ENCODE results near the gene ECE1.

Gene ECE1

DNA sequence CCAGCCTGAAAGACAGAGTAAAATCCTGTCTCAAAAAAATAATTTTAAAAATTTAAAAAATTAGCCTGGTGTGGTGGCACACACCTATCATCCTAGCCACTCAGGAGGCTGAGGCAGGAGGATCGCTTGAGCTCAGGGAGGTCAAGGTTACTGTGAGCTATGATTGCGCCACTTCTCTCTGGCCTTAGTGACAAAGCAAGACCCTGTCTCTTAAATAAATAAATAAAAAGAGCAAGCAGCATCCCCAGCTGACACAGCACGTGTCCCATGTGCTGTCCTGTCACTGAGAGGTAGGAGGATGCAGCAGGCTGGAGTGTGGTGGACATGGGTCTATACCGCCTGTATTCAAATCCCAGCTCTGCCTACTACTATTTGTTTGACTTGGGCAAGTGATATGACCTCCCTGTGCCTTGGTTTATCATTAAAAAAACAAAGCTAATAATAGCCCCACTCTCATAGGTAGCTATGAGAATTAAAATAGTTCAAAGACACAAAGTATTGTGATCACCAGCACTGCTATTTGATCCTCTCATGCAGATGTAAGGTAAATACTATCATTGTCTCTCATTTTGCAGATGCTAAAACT is 22.2 kb upstream of the ECE1 start:
- Histone ChIP-seq H3K27ac (ENCODE audit: low read depth, low read length) (no peak overlapping the region), H2BK120ac (ENCODE audit: insufficient read depth, low read length, poor library complexity) (no peak overlapping the region), H2BK12ac (ENCODE audit: low read length) (no peak overlapping the region), H4K12ac (ENCODE audit: low read depth, low read length) (no peak overlapping the region), H3K14ac (ENCODE audit: low read length) (no peak overlapping the region), H3K9me3 (ENCODE audit: insufficient read depth, low read depth, low read length) (no peaks in the 10 kb centered on the region), H3K4me3 (ENCODE audit: low read depth, low read length) (no peak overlapping the region), H3K36me3 (ENCODE audit: control insufficient read depth in 1 of 2, insufficient read depth in 2 of 2, low read length in 2 of 2) (no peaks in the 10 kb centered on the region), H3K79me1 (ENCODE audit: low read length) (no peaks in the 10 kb centered on the region), H2AK5ac (ENCODE audit: low read length) (no peak overlapping the region), H3K18ac (ENCODE audit: low read length) (no peak overlapping the region), H3K9ac (ENCODE audit: low read length) (no peak overlapping the region), H2AFZ (ENCODE audit: insufficient read depth, low read length, poor library complexity) (no peak overlapping the region), H3K4me1 (ENCODE audit: control insufficient read depth in 1 of 2, insufficient read depth in 2 of 2, low read length in 2 of 2) (peaks cover 20 to 25% of the 10 kb centered on the region in 2 experiments), H3K79me2 (ENCODE audit: control insufficient read depth, insufficient read depth, low read length, poor library complexity) (no peaks in the 10 kb centered on the region), H3K23ac (ENCODE audit: low read length) (no peak overlapping the region), H4K91ac (ENCODE audit: low read depth, low read length) (no peak overlapping the region), H3K27me3 (ENCODE audit: insufficient read depth, low read length) (no peaks in the 10 kb centered on the region), H3K4me2 (ENCODE audit: low read length) (no peak overlapping the region), H2BK5ac (ENCODE audit: low read depth, low read length, poor library complexity) (no peak overlapping the region), H4K8ac (ENCODE audit: low read depth, low read length) (no peak overlapping the region), H3K4ac (ENCODE audit: low read depth, low read length) (no peak overlapping the region)
- no peak for DNase-seq
- WGBS (ENCODE audit: extremely low coverage, insufficient coverage, insufficient read length): no CpG with 5 or more reads among the region's 4 CpGs

- H4K8ac ChIP-seq (ENCODE audit: low read depth, low read length): no peak overlapping the region
- H2BK5ac ChIP-seq (ENCODE audit: low read depth, low read length, poor library complexity): no peak overlapping the region
- H3K4me3 ChIP-seq (ENCODE audit: low read depth, low read length): no peak overlapping the region
- no peak overlapping the region for H4K91ac ChIP-seq (ENCODE audit: low read depth, low read length)
- no peak overlapping the region for H2BK12ac ChIP-seq (ENCODE audit: low read length)
- WGBS (ENCODE audit: extremely low coverage, insufficient coverage, insufficient read length): no CpG with 5 or more reads among the region's 6 CpGs
- H3K18ac ChIP-seq (ENCODE audit: low read length): no peak overlapping the region
- no peak overlapping the region for H3K9ac ChIP-seq (ENCODE audit: low read length)
- H3K9me3 ChIP-seq (ENCODE audit: insufficient read depth, low read depth, low read length): no peaks in the 10 kb centered on the region
- H3K27ac ChIP-seq (ENCODE audit: low read depth, low read length): no peak overlapping the region
- no peak overlapping the region for H2AK5ac ChIP-seq (ENCODE audit: low read length)
- H3K79me2 ChIP-seq (ENCODE audit: control insufficient read depth, insufficient read depth, low read length, poor library complexity): no peaks in the 10 kb centered on the region
- peaks cover 20 to 25% of the 10 kb centered on the region in 2 experiments for H3K4me1 ChIP-seq (ENCODE audit: control insufficient read depth in 1 of 2, insufficient read depth in 2 of 2, low read length in 2 of 2)
- DNase-seq: no peak
- H2BK120ac ChIP-seq (ENCODE audit: insufficient read depth, low read length, poor library complexity): no peak overlapping the region
- no peak overlapping the region for H3K23ac ChIP-seq (ENCODE audit: low read length)
- H3K36me3 ChIP-seq (ENCODE audit: control insufficient read depth in 1 of 2, insufficient read depth in 2 of 2, low read length in 2 of 2): no peaks in the 10 kb centered on the region
- no peak overlapping the region for H3K4me2 ChIP-seq (ENCODE audit: low read length)
- no peak overlapping the region for H2AFZ ChIP-seq (ENCODE audit: insufficient read depth, low read length, poor library complexity)
- H3K79me1 ChIP-seq (ENCODE audit: low read length): no peaks in the 10 kb centered on the region
- H3K14ac ChIP-seq (ENCODE audit: low read length): no peak overlapping the region
- H4K12ac ChIP-seq (ENCODE audit: low read depth, low read length): no peak overlapping the region
- no peak overlapping the region for H3K4ac ChIP-seq (ENCODE audit: low read depth, low read length)
- no peaks in the 10 kb centered on the region for H3K27me3 ChIP-seq (ENCODE audit: insufficient read depth, low read length)
Measured at GRCh38 chr1:21311016-21311415, 20.8 kb upstream of the ECE1 start.

DNA sequence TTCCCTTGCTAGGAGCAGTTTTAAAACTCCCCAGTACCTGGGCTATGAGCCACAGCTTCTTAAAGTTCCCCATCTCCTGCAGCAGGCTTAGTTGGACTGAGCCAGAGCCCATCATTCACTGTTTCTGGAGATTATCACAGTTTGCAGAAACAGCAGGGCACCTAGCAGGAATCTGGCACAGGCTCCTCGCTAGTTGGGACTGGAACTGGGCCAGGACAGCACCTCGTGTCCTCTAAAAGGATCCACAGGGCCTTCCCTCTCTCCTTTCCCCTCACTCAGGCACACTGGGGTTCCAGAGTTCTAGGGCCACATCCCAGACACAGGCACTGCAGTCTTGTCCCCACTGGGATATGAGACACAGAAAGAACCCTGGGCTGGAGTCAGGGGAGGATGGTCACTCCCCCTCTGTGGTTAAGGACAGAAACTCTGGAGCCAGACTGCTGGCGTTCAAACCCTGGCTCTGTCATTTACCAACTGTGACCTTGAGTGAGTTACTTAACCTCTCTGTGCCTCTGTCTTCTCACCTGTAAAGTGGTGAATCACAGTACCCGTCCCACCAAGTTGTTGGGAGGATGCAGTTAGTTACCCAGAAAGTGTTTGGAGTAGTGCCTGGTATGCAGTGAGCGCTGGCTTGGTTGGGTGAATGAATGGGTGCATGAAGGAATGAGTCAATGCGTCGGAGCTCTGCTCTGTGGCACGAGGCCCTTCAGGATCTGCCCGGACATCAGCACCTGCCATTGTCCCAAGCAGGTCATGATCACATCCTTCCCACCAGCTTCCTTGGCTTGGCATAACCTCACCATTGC is 18.8 kb upstream of the ECE1 start:
- Histone ChIP-seq H3K36me3 (ENCODE audit: control insufficient read depth in 1 of 2, insufficient read depth in 2 of 2, low read length in 2 of 2) (no peaks in the 10 kb centered on the region), H3K4me3 (ENCODE audit: low read depth, low read length) (no peak overlapping the region), H2AFZ (ENCODE audit: insufficient read depth, low read length, poor library complexity) (no peak overlapping the region), H3K23ac (ENCODE audit: low read length) (no peak overlapping the region), H3K27ac (ENCODE audit: low read depth, low read length) (no peak overlapping the region), H2BK120ac (ENCODE audit: insufficient read depth, low read length, poor library complexity) (no peak overlapping the region), H3K14ac (ENCODE audit: low read length) (no peak overlapping the region), H4K91ac (ENCODE audit: low read depth, low read length) (no peak overlapping the region), H3K18ac (ENCODE audit: low read length) (no peak overlapping the region), H4K12ac (ENCODE audit: low read depth, low read length) (no peak overlapping the region), H3K9me3 (ENCODE audit: insufficient read depth, low read depth, low read length) (no peaks in the 10 kb centered on the region), H2BK5ac (ENCODE audit: low read depth, low read length, poor library complexity) (no peak overlapping the region), H3K27me3 (ENCODE audit: insufficient read depth, low read length) (no peaks in the 10 kb centered on the region), H3K4ac (ENCODE audit: low read depth, low read length) (no peak overlapping the region), H2AK5ac (ENCODE audit: low read length) (no peak overlapping the region), H3K79me2 (ENCODE audit: control insufficient read depth, insufficient read depth, low read length, poor library complexity) (no peaks in the 10 kb centered on the region), H2BK12ac (ENCODE audit: low read length) (no peak overlapping the region), H3K4me1 (ENCODE audit: control insufficient read depth in 1 of 2, insufficient read depth in 2 of 2, low read length in 2 of 2) (peaks cover 20 to 24% of the 10 kb centered on the region in 2 experiments), H4K8ac (ENCODE audit: low read depth, low read length) (no peak overlapping the region), H3K79me1 (ENCODE audit: low read length) (no peaks in the 10 kb centered on the region), H3K9ac (ENCODE audit: low read length) (no peak overlapping the region), H3K4me2 (ENCODE audit: low read length) (no peak overlapping the region)
- no peak for DNase-seq
- WGBS (ENCODE audit: extremely low coverage, insufficient coverage, insufficient read length): no CpG with 5 or more reads among the region's 9 CpGs

DNA sequence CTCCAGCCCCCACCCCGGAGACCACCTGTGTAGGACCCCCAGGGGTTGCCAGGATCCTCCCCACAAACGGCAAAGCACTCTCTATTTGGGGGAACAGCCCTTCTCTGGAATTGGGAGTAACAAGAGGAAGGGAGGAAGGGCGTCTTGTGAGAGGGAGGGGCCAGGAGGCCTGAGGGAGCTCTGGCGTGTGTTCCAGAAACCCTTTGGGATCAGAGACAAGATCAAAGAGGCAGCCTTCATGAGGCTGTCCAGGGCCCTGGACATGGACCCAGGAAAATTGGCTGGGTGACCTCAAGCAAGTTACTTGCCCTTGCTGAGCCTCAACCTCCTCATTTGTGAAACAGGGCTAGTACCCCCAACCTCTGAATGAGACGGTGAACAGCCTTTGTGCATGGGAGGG is 18.1 kb upstream of the ECE1 start:
- H3K79me1 ChIP-seq (ENCODE audit: low read length): no peaks in the 10 kb centered on the region
- H3K23ac ChIP-seq (ENCODE audit: low read length): no peak overlapping the region
- H3K27ac ChIP-seq (ENCODE audit: low read depth, low read length): no peak overlapping the region
- no peak overlapping the region for H4K12ac ChIP-seq (ENCODE audit: low read depth, low read length)
- DNase-seq: no peak
- H3K27me3 ChIP-seq (ENCODE audit: insufficient read depth, low read length): no peaks in the 10 kb centered on the region
- no peak overlapping the region for H3K4me2 ChIP-seq (ENCODE audit: low read length)
- H2BK12ac ChIP-seq (ENCODE audit: low read length): no peak overlapping the region
- no peak overlapping the region for H3K9ac ChIP-seq (ENCODE audit: low read length)
- no peak overlapping the region for H2BK120ac ChIP-seq (ENCODE audit: insufficient read depth, low read length, poor library complexity)
- H3K4me1 ChIP-seq (ENCODE audit: control insufficient read depth in 1 of 2, insufficient read depth in 2 of 2, low read length in 2 of 2): peaks cover 15 to 19% of the 10 kb centered on the region in 2 experiments
- no peaks in the 10 kb centered on the region for H3K9me3 ChIP-seq (ENCODE audit: insufficient read depth, low read depth, low read length)
- H3K79me2 ChIP-seq (ENCODE audit: control insufficient read depth, insufficient read depth, low read length, poor library complexity): no peaks in the 10 kb centered on the region
- H4K8ac ChIP-seq (ENCODE audit: low read depth, low read length): no peak overlapping the region
- WGBS (ENCODE audit: extremely low coverage, insufficient coverage, insufficient read length): no CpG with 5 or more reads among the region's 5 CpGs
- H3K36me3 ChIP-seq (ENCODE audit: control insufficient read depth in 1 of 2, insufficient read depth in 2 of 2, low read length in 2 of 2): no peaks in the 10 kb centered on the region
- H3K18ac ChIP-seq (ENCODE audit: low read length): peak overlapping the region; percentile 52
- no peak overlapping the region for H2BK5ac ChIP-seq (ENCODE audit: low read depth, low read length, poor library complexity)
- no peak overlapping the region for H3K4me3 ChIP-seq (ENCODE audit: low read depth, low read length)
- peak overlapping the region; percentile 37 for H4K91ac ChIP-seq (ENCODE audit: low read depth, low read length)
- no peak overlapping the region for H3K14ac ChIP-seq (ENCODE audit: low read length)
- H2AK5ac ChIP-seq (ENCODE audit: low read length): no peak overlapping the region
- no peak overlapping the region for H3K4ac ChIP-seq (ENCODE audit: low read depth, low read length)
- no peak overlapping the region for H2AFZ ChIP-seq (ENCODE audit: insufficient read depth, low read length, poor library complexity)

All from trophoblast cell (in vitro differentiated cells and primary cell).